ENCODE measurements around the gene DCBLD1.

DNA sequence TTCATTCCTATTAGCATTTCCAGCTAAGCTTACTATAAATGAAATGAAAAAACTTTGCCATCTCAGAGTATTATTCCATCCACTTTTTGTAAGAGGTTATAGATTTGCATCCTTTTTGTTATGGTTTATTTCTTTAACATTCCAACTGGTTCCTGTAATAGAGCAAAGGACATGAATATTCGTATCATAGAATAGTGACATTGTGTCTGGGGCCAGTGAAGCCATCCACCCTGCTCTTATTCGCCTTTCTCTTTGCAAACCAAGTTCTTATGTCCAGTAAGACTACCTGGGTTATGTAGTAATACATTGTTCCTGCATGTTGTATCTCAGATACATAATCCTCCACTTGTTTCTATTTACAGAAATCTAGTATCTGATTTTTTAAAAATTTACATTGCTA, 43.1 kb downstream of the DCBLD1 start:
- TF ChIP-seq E2F1 (CRISPR knock-in tag; IDR thresholded peaks at IDR 0.05) (no peak), TEF (CRISPR knock-in tag; IDR thresholded peaks at IDR 0.05) (no peak), EZH2 (conservative IDR thresholded peaks at IDR 0.05; ENCODE audit: low read depth, low read length) (no peak), PAX8 (CRISPR knock-in tag; IDR thresholded peaks at IDR 0.05; ENCODE audit: borderline replicate concordance) (no peak), ZNF496 (CRISPR knock-in tag; IDR thresholded peaks at IDR 0.05; ENCODE audit: insufficient replicate concordance) (no peak), GABPA (IDR thresholded peaks at IDR 0.05; ENCODE audit: low read depth, low read length) (no peak), GABPA (CRISPR knock-in tag; IDR thresholded peaks at IDR 0.05; ENCODE audit: low read depth) (no peak), CHD4 (IDR thresholded peaks at IDR 0.05; ENCODE audit: borderline replicate concordance, low read length) (no peak), ZSCAN5A (CRISPR knock-in tag; IDR thresholded peaks at IDR 0.05; ENCODE audit: borderline replicate concordance) (no peak), TAF1 (CRISPR knock-in tag; IDR thresholded peaks at IDR 0.05) (no peak), ZBTB4 (CRISPR knock-in tag; IDR thresholded peaks at IDR 0.05; ENCODE audit: borderline replicate concordance) (no peak), REST (IDR thresholded peaks at IDR 0.05; ENCODE audit: borderline replicate concordance in 1 of 2, low read depth in 1 of 2, low read length in 2 of 2) (no peak), ZNF558 (CRISPR knock-in tag; IDR thresholded peaks at IDR 0.05; ENCODE audit: borderline replicate concordance) (no peak)
- TF ChIP-seq, protein P1, sequence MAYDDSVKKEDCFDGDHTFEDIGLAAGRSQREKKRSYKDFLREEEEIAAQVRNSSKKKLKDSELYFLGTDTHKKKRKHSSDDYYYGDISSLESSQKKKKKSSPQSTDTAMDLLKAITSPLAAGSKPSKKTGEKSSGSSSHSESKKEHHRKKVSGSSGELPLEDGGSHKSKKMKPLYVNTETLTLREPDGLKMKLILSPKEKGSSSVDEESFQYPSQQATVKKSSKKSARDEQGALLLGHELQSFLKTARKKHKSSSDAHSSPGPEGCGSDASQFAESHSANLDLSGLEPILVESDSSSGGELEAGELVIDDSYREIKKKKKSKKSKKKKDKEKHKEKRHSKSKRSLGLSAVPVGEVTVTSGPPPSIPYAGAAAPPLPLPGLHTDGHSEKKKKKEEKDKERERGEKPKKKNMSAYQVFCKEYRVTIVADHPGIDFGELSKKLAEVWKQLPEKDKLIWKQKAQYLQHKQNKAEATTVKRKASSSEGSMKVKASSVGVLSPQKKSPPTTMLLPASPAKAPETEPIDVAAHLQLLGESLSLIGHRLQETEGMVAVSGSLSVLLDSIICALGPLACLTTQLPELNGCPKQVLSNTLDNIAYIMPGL (CRISPR knock-in tag; IDR thresholded peaks at IDR 0.05; ENCODE audit: borderline replicate concordance in 1 of 2, low read depth in 1 of 2), result no peak
